Activated CD4-positive, alpha-beta T cell treated with anti-CD3 and anti-CD28 coated beads, Interleukin-2, amount 50 U/mL, for 48 hours (primary cell): ENCODE data around the gene MSRB1.
A peak's percentile ranks its signal among the peaks of the same experiment; 100 is the strongest.

Source experiments
- DNase-seq, 2 experiments: peaks; one replicate each; pipeline ENCODE4 v3.0.0-alpha.2; 2020

MSRB1 gene, protein sequence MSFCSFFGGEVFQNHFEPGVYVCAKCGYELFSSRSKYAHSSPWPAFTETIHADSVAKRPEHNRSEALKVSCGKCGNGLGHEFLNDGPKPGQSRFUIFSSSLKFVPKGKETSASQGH

DNA sequence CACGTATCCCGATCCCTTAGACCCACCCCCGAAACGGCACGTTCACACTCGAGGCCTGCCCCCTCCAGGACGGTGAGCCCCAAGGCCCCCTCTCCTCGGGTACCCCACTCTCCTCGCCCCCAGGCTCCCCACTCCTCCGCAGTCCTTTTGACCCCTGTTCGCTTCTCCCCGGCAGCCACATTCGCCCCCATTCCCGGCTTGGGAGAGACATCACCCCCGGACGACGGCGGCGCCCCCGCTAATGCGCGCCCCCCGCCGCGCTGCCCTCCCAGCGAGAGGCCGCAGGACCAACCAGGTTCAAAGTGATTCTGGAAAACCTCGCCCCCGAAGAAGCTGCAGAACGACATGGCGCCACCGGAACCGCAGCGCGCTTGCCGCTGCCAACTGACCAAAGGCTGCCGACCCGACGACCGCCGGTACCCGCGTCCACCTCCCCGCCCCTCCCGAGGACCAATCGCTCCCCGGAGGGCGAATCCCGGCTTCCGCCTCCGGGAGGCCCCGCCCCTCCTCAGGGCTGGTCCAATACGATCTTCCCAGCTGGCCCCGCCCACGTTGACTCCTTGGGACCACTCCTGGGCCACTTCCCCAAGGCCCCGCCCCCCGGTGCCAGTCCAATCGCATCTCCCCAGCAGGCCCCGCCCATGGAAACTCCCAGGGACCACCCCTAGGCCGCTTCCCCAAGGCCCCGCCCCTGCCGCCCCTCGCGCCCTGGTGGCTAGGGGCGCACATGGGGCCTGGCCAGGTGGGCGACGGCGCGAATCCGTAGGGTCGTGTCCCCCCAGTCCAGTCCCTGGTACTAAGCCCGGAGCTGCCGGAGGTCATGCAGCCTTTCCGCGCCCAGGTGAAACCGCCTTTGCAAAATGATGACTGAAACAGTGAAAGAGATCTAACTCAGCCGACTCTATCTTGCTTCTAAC lies at the start of gene MSRB1:
Gene MSRB1 (minus strand): TSS at position 390 of the 917 bp plus-strand sequence. CDS start 43 bp downstream, at position 347.
- peak; percentile 100 for DNase-seq

DNA sequence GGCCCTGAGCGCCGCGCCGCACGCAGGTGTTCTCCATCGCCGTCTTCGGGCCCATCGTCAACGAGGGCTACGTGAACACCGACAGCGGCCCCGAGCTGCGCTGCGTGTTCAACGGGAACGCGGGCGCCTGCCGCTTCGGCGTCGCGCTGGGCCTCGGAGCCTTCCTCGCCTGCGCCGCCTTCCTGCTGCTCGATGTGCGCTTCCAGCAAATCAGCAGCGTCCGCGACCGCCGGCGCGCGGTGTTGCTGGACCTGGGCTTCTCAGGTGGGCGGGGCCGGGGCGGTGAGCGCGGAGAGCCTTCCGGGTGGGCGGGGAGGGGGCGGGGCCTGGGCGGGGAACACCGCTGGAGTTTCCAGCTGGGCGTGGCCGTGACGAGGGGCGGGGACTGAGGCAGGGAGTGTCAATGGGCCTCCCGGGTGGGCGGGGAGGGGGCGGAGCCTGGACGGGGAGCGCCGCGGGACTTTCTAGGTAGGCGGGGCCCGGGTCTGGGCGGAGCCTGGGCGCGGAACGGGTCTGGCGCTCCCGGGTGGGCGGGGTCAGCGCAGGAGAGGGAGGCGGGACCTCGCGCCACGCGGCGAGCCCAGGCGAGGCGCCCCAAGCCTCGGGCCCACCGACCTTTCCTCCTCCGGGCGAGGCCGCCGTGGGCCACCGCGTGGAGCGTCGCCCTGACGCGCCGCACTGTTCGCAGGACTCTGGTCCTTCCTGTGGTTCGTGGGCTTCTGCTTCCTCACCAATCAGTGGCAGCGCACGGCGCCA lies 49.1 kb upstream of the MSRB1 start:
- peak; percentile 96 to 97 for DNase-seq

DNA sequence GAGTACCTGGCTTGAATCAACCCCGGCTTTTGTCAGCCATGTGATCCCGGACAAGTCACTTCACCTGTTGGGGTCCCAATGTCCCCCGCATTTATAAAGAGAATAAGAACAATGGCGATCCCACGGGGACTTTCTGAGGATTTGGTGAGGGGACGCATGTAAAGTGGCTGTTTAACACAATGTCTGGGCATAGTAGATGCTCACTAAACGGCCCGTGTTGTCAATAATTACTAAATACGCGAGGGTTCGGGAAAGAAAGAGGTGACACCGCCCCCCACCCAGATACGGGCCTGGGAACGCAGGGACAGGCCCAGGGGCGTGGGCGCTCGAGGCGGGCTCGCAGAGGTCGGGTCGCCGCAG lies 48.6 kb upstream of the MSRB1 start:
- DNase-seq: no peak

DNA sequence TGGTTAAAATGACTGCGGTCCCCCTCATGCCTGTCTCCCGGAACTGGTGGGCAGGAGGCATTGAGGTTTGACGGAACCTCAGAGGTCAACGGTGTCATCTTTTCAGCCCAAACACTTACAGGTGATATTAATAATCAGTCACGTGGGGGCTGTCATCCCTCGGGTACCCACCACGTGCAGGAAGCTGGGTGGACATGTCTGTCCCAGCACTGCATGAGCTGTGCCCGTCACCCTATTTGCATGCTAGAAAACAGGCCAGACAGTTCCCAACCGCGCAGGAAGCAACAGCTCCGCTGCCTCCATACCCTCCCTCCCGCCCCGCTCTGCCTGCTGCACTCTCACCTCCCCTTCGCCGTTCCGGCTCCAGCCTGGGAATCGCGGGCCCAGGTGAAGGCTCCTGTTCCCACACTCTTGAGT lies 48.1 kb upstream of the MSRB1 start:
- peak in 1 of 2 experiments; percentile 61 for DNase-seq

DNA sequence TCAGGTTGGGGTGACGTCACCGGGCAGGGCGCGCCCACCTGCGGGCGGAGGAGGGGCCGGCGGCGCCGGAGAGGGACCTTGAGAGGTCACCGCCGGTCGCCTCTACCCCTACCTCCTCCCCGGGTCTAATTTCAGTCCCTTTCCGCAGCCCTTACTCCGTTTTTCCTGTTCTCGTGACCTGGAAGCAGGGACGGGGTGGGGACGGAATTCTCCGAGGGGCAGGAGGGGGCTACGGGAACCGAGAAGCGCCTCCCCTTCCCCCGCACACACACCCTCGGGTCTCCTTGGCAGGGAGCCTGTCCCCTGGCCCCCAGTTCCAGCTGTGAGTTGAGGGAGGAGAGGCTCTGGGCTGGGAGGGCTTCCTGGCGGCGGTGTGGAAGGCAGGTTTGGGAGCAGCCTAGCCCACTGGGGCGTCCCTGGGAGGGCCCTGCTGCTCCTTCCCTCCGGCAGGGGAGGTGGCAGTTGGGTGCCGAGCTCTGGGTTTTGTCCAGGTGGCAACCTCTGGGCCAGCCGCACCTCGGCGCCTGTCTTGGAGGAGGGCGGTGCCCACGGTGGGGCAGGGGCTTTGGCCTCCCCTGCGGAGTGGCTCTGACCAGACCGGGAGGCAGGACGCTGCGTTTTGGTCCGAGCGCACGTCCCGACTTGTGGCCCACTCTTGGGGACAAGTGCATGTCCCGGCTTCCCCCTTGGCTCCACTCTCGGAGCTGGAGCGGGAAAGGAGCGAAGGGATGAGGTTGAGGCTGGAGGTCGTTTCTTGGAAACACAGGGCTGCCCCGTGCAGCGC lies 47.5 kb upstream of the MSRB1 start:
- peak in 1 of 2 experiments; percentile 55 for DNase-seq

DNA sequence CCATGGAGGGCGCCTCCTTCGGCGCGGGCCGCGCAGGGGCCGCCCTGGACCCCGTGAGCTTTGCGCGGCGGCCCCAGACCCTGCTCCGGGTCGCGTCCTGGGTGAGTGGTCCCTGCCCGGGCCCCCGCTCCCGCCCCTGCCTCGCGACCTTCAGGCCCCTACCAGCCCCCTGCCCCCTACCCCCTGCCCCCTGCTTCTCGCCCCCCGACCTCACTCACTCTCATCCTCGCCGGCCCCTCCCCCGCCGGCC lies 47.0 kb upstream of the MSRB1 start:
- no peak for DNase-seq

DNA sequence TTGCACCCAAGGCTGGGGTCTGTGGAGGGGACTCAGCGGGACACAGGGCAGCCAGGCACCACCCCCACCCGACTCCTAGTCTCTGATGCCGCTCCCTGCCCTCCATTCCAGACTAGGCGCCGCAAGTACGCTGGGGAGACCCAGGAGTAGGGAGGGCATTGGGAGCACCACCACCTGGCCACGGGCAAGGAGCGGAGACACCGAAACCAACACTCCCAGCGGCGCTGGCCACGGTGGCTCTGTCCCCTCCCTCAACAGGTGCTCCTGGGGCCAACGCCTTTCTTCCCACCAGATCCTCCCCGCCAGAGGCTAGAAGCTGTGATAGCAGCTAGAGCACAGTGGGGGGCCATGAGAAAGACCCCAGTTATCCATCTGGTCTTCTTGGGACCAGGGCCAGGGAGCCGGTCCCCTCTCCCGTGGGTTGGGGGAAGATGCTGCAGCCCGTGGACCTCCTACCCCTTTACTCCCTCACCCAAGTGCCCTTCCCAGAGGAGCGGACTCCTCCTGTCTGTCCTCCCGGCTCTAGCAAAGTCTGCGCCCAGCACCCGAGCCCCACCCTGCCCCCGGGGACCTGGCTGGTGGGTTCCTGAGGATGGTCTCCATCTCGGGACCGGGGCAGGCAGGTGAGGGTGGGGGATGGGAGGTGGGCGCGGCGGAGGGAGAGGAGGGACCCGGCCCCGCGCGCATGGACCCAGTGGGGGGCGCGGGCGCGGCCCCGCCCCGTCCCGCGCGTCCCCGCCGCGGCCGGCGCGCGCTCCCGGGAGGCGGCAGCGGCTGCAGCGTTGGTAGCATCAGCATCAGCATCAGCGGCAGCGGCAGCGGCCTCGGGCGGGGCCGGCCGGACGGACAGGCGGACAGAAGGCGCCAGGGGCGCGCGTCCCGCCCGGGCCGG lies 46.5 kb upstream of the MSRB1 start, which contains the start of gene SYNGR3:
Gene SYNGR3 (plus strand): TSS at position 762 of the 892 bp plus-strand sequence. CDS start 133 bp downstream, outside the sequence.
- no peak for DNase-seq

DNA sequence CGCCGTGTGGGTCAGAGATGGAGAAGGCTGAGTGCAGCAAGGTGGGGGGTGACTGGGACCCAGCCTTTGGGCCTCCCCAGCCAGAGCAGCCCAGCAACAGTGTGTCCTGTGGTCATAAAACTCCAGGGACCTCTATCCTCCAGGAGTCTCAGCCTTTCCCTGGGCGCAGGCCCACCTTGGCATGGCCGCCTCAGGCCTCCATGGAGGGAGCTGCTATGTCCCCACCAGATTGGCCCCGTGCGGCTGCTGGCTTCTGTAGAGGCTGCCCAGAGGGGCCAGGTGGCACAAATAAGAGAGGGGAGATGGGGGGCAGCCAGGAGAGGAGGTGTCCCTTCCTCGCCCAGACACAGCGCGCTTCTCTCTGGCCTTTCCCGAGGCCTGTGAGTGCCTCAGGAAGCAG lies 44.2 kb upstream of the MSRB1 start:
- no peak for DNase-seq

DNA sequence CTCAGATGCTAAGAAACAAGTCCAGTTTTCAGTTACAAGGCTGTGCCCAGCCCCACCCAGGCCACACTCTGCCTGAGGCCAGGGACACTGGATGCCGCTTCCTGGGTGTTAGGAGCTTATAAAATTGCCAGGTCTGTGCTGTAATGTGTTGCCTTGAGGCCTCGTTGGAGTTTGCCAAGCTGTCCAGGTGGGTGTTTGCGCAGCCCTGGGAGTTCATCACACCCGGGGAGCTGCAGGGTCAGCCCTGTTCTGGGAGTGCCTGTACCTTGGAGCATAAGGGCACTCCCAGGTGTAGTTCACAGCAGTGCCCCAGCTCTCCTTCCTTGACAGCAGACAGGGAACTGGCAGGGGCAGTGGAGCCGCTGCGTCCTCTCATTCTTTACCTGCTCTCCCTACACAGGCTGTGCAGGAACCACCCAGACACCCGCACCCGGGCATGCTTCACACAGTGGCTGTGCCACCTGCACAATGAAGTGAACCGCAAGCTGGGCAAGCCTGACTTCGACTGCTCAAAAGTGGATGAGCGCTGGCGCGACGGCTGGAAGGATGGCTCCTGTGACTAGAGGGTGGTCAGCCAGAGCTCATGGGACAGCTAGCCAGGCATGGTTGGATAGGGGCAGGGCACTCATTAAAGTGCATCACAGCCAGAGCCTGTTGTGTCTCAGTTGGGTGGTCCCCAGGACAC lies 42.6 kb upstream of the MSRB1 start:
- no peak for DNase-seq

DNA sequence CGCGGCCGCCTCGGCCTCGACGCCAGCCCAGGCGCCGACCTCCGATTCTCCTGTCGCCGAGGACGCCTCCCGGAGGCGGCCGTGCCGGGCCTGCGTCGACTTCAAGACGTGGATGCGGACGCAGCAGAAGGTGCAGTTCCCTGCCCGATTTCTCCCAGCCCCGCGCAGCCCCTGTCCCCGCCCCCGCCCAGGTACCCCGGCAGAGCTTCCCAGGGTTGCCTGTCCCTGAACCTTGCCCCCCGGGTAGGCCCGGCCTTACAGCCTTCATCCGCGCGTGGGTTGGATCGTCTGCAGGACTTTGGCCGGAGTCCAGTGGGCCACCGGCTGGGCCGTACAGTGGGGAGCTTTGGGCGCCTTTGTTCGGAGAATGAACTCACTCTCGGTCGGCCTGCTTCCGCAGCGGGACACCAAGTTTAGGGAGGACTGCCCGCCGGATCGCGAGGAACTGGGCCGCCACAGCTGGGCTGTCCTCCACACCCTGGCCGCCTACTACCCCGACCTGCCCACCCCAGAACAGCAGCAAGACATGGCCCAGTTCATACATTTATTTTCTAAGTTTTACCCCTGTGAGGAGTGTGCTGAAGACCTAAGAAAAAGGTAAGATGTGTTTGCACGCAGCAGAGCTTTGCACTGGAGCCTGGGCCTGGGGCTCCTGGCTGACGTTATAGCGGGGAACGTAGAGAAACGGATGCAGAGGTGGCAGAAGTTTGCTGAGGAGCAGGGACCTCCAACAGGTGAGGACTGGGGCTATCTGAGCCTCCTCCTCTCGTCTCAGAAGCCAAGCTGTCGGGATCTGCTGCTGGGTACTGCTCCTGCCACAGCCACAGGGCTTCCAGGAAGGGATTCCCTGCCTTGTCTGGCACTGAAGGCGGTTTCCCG lies 41.6 kb upstream of the MSRB1 start:
- no peak for DNase-seq

DNA sequence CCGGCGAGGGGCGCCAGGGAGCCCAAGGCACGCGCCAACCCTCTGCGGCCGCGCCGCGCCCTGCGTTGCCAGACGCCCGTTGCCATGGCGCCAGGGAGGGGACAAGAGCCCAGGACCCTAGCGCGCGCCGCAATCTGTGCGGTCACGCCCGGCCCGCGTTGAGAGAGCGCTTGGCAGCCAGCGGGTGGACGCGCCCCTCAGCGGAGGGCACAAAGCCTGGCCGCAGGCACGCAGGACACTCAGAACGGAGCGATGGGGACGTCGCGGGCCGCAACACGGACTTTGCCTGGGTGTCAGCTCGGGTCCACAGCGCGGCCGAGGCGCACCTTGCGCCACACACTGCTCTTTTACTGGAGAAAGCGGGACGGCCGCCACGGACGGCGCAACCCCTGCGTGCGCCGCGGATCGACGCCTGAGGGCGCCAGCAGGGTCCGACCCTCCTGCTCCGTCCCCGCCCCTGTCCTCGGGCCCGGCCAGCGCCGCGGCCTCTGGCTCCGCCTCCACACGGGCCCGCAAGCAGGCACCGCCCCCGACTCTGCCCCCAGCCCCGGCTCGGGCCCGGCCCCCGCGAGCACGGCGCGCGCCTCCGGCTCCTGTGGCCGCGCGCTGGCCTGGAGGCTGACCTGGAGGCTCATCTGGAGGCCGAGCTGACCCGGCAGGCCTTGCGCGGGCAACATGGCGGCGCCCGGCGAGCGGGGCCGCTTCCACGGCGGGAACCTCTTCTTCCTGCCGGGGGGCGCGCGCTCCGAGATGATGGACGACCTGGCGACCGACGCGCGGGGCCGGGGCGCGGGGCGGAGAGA lies 40.7 kb upstream of the MSRB1 start, which contains the start of gene GFER:
Gene GFER (plus strand): TSS at position 650 of the 803 bp plus-strand sequence. CDS start 26 bp downstream, at position 676.
- DNase-seq: peak; percentile 83 to 87

DNA sequence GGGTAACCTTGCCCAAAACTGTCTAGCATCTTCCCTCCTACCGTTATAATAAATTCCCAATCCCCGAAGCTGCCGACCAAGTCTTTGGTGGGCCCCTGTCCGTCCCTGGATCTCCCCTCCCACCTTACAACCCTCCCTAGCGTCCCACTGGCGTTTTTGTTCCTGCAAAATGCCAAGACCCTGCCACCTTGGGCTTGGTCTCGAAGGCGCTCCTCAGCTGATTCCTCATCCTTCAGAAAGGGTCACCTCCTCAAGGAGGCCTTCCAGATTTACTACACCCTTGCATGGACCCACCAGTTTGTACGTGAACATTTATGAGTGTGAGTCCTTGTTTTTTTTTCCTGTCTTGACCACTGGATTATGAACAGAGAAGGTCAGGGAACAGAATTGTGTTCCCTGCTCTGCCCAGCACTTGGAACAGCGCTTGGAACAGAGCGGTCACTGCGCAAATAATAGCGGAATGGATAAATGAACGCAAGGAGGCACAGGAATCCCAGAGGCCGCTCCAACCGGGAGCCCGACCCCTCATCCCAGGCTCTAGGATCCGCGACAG lies 40.1 kb upstream of the MSRB1 start:
- DNase-seq: no peak

DNA sequence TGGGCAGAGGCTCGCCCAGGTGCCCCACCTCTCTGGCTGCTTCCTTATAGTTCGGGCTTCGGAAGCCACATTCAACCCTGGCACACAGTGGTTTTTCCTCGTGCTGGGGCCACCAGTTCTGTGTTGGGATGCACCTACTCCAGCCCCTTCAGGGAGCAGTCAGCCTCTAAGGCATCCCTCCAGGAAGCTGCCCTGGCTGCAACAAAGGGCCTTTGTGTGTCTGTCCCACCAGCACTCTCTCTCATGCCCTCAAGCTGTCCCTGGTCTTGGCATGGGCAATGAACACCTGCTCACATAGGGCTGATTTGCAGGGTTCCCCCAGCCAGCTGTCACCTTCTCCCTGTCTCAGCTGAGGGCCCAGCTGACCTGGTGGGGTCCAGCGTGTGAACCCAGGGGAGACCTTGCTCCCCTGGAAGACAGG lies 39.0 kb upstream of the MSRB1 start:
- DNase-seq: no peak

DNA sequence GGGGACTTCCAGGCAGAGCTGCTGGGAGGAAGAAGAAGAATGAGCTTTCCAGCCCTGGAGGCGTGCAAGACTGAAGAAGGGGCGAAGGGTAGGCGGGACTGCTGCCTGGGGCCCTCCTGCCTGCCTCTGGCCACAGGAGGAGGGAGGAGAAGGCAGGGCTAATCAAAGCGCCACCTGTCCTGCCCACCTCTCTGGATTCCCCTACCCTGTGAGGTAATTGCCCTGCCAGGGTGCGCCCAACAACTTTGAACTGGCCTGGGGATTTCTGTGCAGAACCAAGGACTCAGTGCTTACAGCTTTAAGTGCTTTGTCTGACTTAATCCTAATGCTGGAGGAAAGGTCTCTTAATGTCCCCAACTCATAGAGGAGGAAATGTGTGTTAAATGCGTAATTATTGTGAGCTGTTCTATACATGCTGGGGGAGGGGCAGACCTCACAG lies 38.4 kb upstream of the MSRB1 start, which contains the start of gene NOXO1:
Gene NOXO1 (minus strand): TSS at position 72 of the 439 bp plus-strand sequence. CDS start 290 bp downstream, outside the sequence.
- no peak for DNase-seq

DNA sequence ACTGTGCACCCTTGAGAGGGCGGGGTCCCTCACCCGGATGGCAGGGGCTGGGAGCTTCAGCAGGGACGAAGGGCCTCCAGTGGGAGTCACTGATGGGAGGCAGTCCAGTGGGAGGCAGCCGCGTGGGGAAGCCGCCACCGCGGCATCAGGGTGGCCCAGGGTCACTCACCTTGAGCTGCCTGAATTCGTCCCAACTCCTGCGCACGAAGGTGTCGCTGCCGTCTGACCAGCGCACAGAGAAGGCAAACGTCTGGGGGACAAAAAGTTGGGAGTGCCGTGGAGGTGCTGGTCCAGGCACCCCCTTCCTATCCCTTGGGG lies 37.7 kb upstream of the MSRB1 start:
- DNase-seq: no peak

DNA sequence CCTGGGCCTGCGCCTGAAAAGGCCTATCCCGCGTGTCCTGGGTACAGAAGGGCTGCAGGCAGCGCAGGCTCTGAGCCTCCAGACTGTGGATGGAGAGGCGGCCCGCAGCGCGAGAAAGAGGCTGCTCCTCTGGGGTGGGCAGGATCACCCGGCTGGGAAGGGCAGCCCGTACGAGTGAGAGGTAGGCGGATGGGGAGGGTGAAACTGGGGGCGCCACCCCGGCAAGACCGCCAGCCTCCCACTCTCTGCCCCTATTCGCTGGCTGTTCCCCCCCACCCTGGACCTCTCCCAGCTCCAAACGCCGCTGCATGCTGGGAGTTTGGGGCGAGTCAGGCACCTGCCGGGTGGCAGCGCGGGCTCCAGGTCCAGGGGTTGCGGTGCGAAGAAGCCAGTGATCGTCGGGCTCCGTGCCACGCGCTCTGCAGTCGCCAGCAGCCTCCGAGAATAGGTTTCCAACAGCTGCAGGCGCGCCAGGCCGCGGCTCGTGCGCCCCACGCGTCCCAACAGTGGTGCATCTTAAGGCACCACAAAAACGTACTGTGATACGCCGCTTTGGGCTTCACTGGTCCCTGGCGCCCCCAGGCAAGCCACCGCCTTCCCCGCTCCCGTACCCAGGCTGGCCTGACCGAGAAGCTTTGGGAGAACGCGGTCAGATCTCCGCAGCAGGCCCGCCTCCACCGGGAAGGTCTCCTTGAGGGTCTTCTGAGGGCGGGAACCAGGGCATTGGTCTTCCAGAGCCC lies 37.2 kb upstream of the MSRB1 start:
- DNase-seq: no peak

DNA sequence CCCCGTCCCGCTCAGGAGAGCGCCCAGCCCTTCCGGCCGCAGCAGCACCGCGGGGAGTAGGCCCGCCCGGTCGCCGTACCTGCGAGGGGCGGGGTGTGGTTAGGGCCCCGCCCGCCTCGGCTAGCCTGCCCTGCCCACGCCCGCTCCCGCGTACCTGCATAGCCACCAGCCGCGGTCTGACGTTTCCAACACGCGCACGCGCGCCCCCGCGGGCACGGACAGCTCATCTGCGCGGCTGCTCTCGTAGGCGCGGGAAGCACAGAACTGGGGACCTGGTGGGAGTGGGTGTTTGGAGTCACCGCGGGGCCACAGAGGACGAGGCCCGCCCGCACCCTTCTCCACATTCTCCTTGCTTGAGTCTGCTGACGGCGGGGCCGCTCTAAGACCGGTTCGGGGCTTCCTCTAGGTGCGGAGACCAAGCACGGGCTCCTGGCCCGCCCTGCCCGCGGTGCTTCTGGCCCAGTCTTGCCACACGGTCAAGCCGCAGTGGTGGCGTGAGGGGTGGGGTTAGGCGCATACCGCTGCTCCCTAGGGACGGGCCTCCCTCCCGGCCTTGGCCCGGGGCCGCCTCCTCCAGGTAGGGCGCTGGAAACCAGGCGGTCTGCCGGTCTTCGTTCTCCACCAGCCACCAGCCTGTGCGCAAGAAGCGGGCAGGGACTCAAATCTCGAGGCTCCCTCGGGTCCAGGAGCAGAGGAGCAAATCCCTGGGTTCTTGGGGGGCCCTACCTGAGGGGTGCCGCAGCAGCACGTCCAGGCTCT lies 36.5 kb upstream of the MSRB1 start:
- peak; percentile 42 to 43 for DNase-seq
